Endothelial cell of umbilical vein (primary cell): ENCODE data around the gene PIEZO2. TPM values are rescaled to one million over a fixed set of nuclear protein-coding genes. Genes with fewer than 3 reads are reported as not detected.

Experiments
- BruUV-seq: library from RNA; stranded (reverse); fragments of 400-500 nt; replicated peaks from 2 replicates; lab custom pipeline; 2021; lab: Mats Ljungman, UMichigan
- CTCF ChIA-PET: fragments of 300-600, 350-600 bp; sonication (Branson Sonifier 250); formaldehyde crosslinking; loops from one replicate; lab custom pipeline; 2021; ENCODE audit warnings: antibody characterized with exemption, inconsistent platforms; lab: Charles Lee
- POLR2A ChIA-PET: fragments of 300-600, 350-600 bp; sonication (Branson Sonifier 250); formaldehyde crosslinking; loops from one replicate; lab custom pipeline; 2021; ENCODE audit warnings: antibody characterized with exemption, inconsistent platforms; lab: Charles Lee
- DNase-seq: peaks from one replicate; pipeline ENCODE4 v3.0.0-alpha.2; 2011; ENCODE audit warnings: low read depth, low spot score
- FAIRE-seq: peaks from 2 replicates; lab custom pipeline; 2011; peaks lifted over from hg19 to GRCh38; lab: Jason Lieb, UNC
- H2AFZ ChIP-seq: 2 replicates; pipeline ENCODE4 v1.6.0; 2012; ENCODE audit warnings: low read depth, low read length, control low read depth, inconsistent platforms
- H3K27ac ChIP-seq: 2 replicates; pipeline ENCODE4 v1.5.1; 2011; ENCODE audit warnings: low read depth, mild to moderate bottlenecking, control low read depth, low read length, moderate library complexity; ENCODE audit not compliant: insufficient read depth
- H3K27me3 ChIP-seq, 2 experiments: 2 replicates each; pipeline versions ENCODE4 v1.6.0 to v1.6.1; 2011; ENCODE audit warnings: low read length in 2 of 2, mixed read lengths in 1 of 2; ENCODE audit not compliant: control insufficient read depth in 2 of 2, insufficient read depth in 2 of 2
- H3K36me3 ChIP-seq, 2 experiments: 2 replicates in 1 of 2; 3 replicates in 1 of 2; pipeline ENCODE4 v1.5.1; 2011; ENCODE audit warnings: low read length in 2 of 2, mild to moderate bottlenecking in 1 of 2, moderate library complexity in 1 of 2; ENCODE audit not compliant: control insufficient read depth in 2 of 2, insufficient read depth in 2 of 2; ENCODE audit errors: extremely low read depth in 1 of 2
- H3K4me1 ChIP-seq: 3 replicates; pipeline ENCODE4 v1.5.1; 2011; ENCODE audit warnings: mild to moderate bottlenecking, low read length; ENCODE audit not compliant: control insufficient read depth, insufficient read depth; ENCODE audit errors: extremely low read depth
- H3K4me2 ChIP-seq: 2 replicates; pipeline ENCODE4 v1.6.1; 2011; ENCODE audit warnings: low read length, control low read depth, mixed read lengths; ENCODE audit not compliant: insufficient read depth
- H3K4me3 ChIP-seq, 3 experiments: fragments of 200-600 bp in 1 of 3; sonication (generic), shearing (Covaris generic) in 1 of 3; replicated peaks in 1 of 3; 2 replicates each; pipeline ENCODE4 v1.5.1; 2011 to 2016; ENCODE audit warnings: control low read depth in 3 of 3, low read length in 3 of 3, mild to moderate bottlenecking in 2 of 3, inconsistent platforms in 1 of 3, low read depth in 1 of 3, moderate library complexity in 1 of 3; ENCODE audit not compliant: insufficient read depth in 1 of 3
- H3K79me2 ChIP-seq: 2 replicates; pipeline ENCODE4 v1.6.0; 2012; ENCODE audit warnings: low read length, inconsistent platforms; ENCODE audit not compliant: control insufficient read depth, insufficient read depth
- H3K9ac ChIP-seq: replicated peaks from 2 replicates; pipeline ENCODE3; 2011; ENCODE audit warnings: low read length, control low read depth; ENCODE audit not compliant: insufficient read depth; ENCODE audit errors: extremely low read depth
- H3K9me1 ChIP-seq: replicated peaks from 3 replicates; pipeline ENCODE4 v1.6.0; 2011; ENCODE audit warnings: mild to moderate bottlenecking, low read length; ENCODE audit not compliant: control insufficient read depth, insufficient read depth; ENCODE audit errors: extremely low read depth
- H3K9me3 ChIP-seq: replicated peaks from 2 replicates; pipeline ENCODE4 v1.5.1; 2012; ENCODE audit warnings: low read length, inconsistent platforms; ENCODE audit not compliant: control insufficient read depth, insufficient read depth
- H4K20me1 ChIP-seq: replicated peaks from 2 replicates; pipeline ENCODE3; 2011; ENCODE audit warnings: mild to moderate bottlenecking, low read length; ENCODE audit not compliant: control insufficient read depth, insufficient read depth; ENCODE audit errors: extremely low read depth
- CTCF ChIP-seq, 2 donors: IDR thresholded peaks; 1 replicate in 1 of 2; 2 replicates in 1 of 2; pipeline ENCODE4 v1.5.1; 2011; ENCODE audit warnings: low read length in 2 of 2, mild to moderate bottlenecking in 2 of 2, moderate library complexity in 2 of 2, control low read depth in 1 of 2, inconsistent platforms in 1 of 2, low read depth in 1 of 2; ENCODE audit not compliant: insufficient read depth in 1 of 2; ENCODE audit errors: extremely low read depth in 1 of 2
- EZH2 ChIP-seq: IDR thresholded peaks from 2 replicates; pipeline ENCODE4 v1.6.1; 2012; ENCODE audit warnings: borderline replicate concordance, low read depth, mild to moderate bottlenecking, moderate library complexity, low read length, inconsistent platforms; ENCODE audit not compliant: severe bottlenecking
- GATA2 ChIP-seq: IDR thresholded peaks from 2 replicates; pipeline ENCODE4 v1.7.0; 2011; ENCODE audit warnings: low read depth, mild to moderate bottlenecking, moderate library complexity, mixed read lengths, low read length; ENCODE audit not compliant: insufficient read length, insufficient read depth
- JUN ChIP-seq: IDR thresholded peaks from 2 replicates; pipeline ENCODE4 v1.6.1; 2011; ENCODE audit warnings: borderline replicate concordance, low read depth; ENCODE audit not compliant: insufficient read length, insufficient read depth
- MAX ChIP-seq: IDR thresholded peaks from 2 replicates; pipeline ENCODE4 v1.6.1; 2011; ENCODE audit not compliant: insufficient read depth, insufficient read length
- MYC ChIP-seq: IDR thresholded peaks from one replicate; pipeline ENCODE4 v1.6.1; 2011; ENCODE audit warnings: mild to moderate bottlenecking, low read depth, low read length
- POLR2A ChIP-seq: IDR thresholded peaks from 2 replicates; pipeline ENCODE4 v1.6.1; 2012; ENCODE audit warnings: low read depth, mild to moderate bottlenecking, control low read depth, low read length
- POLR2AphosphoS5 ChIP-seq: IDR thresholded peaks from 2 replicates; pipeline ENCODE4 v1.6.1; 2012; ENCODE audit warnings: low read depth, mild to moderate bottlenecking, control low read depth, low read length, moderate library complexity; ENCODE audit not compliant: insufficient read depth
- dilution Hi-C: fragments of 300-500 bp; cut with MboI; formaldehyde crosslinking; loops from one replicate; pipeline ENCODE4 v1.15.0; 2019; ENCODE audit warnings: low sequenced_read_pairs; ENCODE audit not compliant: extremely low pct_ligation_motif_present
- intact Hi-C: fragments of 100-400 bp; cut with micrococcal nuclease; formaldehyde crosslinking; loops from one replicate; pipeline ENCODE4 v1.10.0; 2022
- polyA plus RNA-seq, 4 experiments: library from polyadenylated mRNA; depleted of rRNA in 3 of 4; stranded (reverse) in 3 of 4; unstranded in 1 of 4; fragments of >200 nt; gene quantifications; 2 replicates each; pipeline versions ENCODE4 v1.2.1 to v1.2.3, GENCODE V29; 2011 to 2012; ENCODE audit warnings: missing spikeins in 1 of 4
- total RNA-seq: library from RNA; stranded (reverse); gene quantifications from 2 replicates; pipeline ENCODE4 v1.2.3, GENCODE V29; 2021

PIEZO2 gene
- total and polyA plus RNA-seq, 2 donors (not counting 3 experiments of a cell fraction or from before 2014, with no cell fraction given) = 1.7 to 11.2 TPM

GRCh38 chr18:10784596-10785202 is 364.7 kb downstream of the PIEZO2 start:
- FAIRE-seq (no peak), DNase-seq (no peak)
- Histone ChIP-seq H3K79me2 (no peaks in the 10 kb centered on the region), H3K27ac (no peak overlapping the region), H3K36me3 (no peaks in the 10 kb centered on the region), H3K4me1 (no peaks in the 10 kb centered on the region), H3K27me3 (peaks cover 0 to 2% of the 10 kb centered on the region in 2 experiments), H4K20me1 (no peaks in the 10 kb centered on the region), H3K9ac (no peak overlapping the region), H3K9me1 (no peaks in the 10 kb centered on the region), H3K4me2 (no peak overlapping the region), H3K4me3 (no peak overlapping the region), H2AFZ (no peak overlapping the region), H3K9me3 (no peaks in the 10 kb centered on the region)
- ChIA-PET POLR2A (no interaction called here), CTCF (interaction anchor here (1.6 to 8.0 kb wide), 4 partner anchors 224 to 379 kb away, joined by 4 to 106 read pairs (median 38); no protein-coding TSS in a partner anchor)
- TF ChIP-seq EZH2 (no peak), CTCF (IDR thresholded peaks at IDR 0.05; ENCODE audit: extremely low read depth in 1 of 2, insufficient read depth in 1 of 2, low read depth in 1 of 2, low read length in 2 of 2) (no peak), MYC (no peak), MAX (no peak), POLR2A (no peak), GATA2 (no peak), POLR2AphosphoS5 (no peak), JUN (no peak)
- dilution Hi-C loops = no loop called here
- BruUV-seq = no TSS peak
- intact Hi-C loops = loop anchor here (2.0 to 5.0 kb wide), 2 partner anchors 768 to 814 kb away; no protein-coding TSS in a partner anchor
